WTC11 (cell line): Measurements from ENCODE around the gene ERC1. TPM values are rescaled to one million over a fixed set of nuclear protein-coding genes. Genes with fewer than 3 reads are reported as not detected.
"Not testable (repeated sequence)": the region's sequence is repeated elsewhere in the genome, so short reads cannot be mapped to it uniquely, and the experiment has no call there.

Source experiments
- ATAC-seq: fragments of 200-7000 bp; cut with Tn5 transposase; 2 replicates; pipeline ENCODE4 v1.10.0; 2021; ENCODE audit warnings: mild to moderate bottlenecking, moderate library complexity
- CTCF ChIA-PET: fragments of 300-600 bp; sonication (Branson Sonifier 250); formaldehyde crosslinking; loops from one replicate; lab custom pipeline; 2021; ENCODE audit warnings: antibody characterized with exemption; lab: Charles Lee
- POLR2A ChIA-PET: fragments of 350-600 bp; sonication (Branson Sonifier 250); formaldehyde crosslinking; loops from one replicate; lab custom pipeline; 2021; ENCODE audit warnings: antibody characterized with exemption; lab: Charles Lee
- DNase-seq: peaks from one replicate; pipeline ENCODE4 v3.0.0; 2021; ENCODE audit warnings: low spot score
- H3K27ac Mint-ChIP-seq: 2 replicates; pipeline ENCODE4 v1.8.0; 2021; ENCODE audit warnings: mixed read lengths
- H3K27me3 Mint-ChIP-seq: 2 replicates; pipeline ENCODE4 v1.8.0; 2021; ENCODE audit warnings: low read depth, mild to moderate bottlenecking, moderate library complexity, mixed read lengths
- H3K36me3 Mint-ChIP-seq: 2 replicates; pipeline ENCODE4 v1.8.0; 2021; ENCODE audit warnings: mixed read lengths
- H3K4me1 Mint-ChIP-seq: 2 replicates; pipeline ENCODE4 v1.8.0; 2022; ENCODE audit warnings: mixed read lengths
- H3K4me3 Mint-ChIP-seq: 2 replicates; pipeline ENCODE4 v1.8.0; 2021; ENCODE audit warnings: mild to moderate bottlenecking, moderate library complexity, mixed read lengths
- H3K9me3 Mint-ChIP-seq: 2 replicates; pipeline ENCODE4 v1.8.0; 2021; ENCODE audit warnings: mixed read lengths
- ETV6 ChIP-seq: sonication (generic); formaldehyde crosslinking; IDR thresholded peaks from 2 replicates; pipeline ENCODE4 v1.8.1; 2022; ENCODE audit warnings: mild to moderate bottlenecking, missing genetic modification reagents
- GABPB1 ChIP-seq: sonication (generic); formaldehyde crosslinking; IDR thresholded peaks from 2 replicates; pipeline ENCODE4 v1.8.1; 2023; ENCODE audit warnings: mild to moderate bottlenecking, missing genetic modification reagents
- GRHL2 ChIP-seq: fragments of 250-450 bp; sonication (Bioruptor Pico); IDR thresholded peaks from 2 replicates; pipeline ENCODE4 v1.8.0; 2022; ENCODE audit warnings: mild to moderate bottlenecking, moderate library complexity; ENCODE audit not compliant: insufficient replicate concordance, severe bottlenecking
- JAZF1 ChIP-seq: fragments of 250-450 bp; sonication (Bioruptor Pico); IDR thresholded peaks from 2 replicates; pipeline ENCODE4 v1.9.0; 2021; ENCODE audit warnings: moderate library complexity, mild to moderate bottlenecking, inconsistent platforms
- NR2C2 ChIP-seq: sonication (generic); formaldehyde crosslinking; IDR thresholded peaks from 2 replicates; pipeline ENCODE4 v1.8.0; 2022; ENCODE audit warnings: mild to moderate bottlenecking, missing genetic modification reagents
- RELA ChIP-seq: sonication (generic); formaldehyde crosslinking; IDR thresholded peaks from 2 replicates; pipeline ENCODE4 v1.8.1; 2022; ENCODE audit warnings: missing genetic modification reagents, mild to moderate bottlenecking, borderline replicate concordance
- SMAD4 ChIP-seq: sonication (generic); formaldehyde crosslinking; IDR thresholded peaks from 2 replicates; pipeline ENCODE4 v1.8.0; 2022; ENCODE audit warnings: mild to moderate bottlenecking, missing genetic modification reagents
- SP1 ChIP-seq: sonication (generic); formaldehyde crosslinking; conservative IDR thresholded peaks from 2 replicates; pipeline ENCODE4 v1.8.1; 2022; ENCODE audit warnings: missing genetic modification reagents
- TCF7 ChIP-seq: sonication (generic); formaldehyde crosslinking; IDR thresholded peaks from 2 replicates; pipeline ENCODE4 v1.8.0; 2022; ENCODE audit warnings: mild to moderate bottlenecking, low read depth, missing genetic modification reagents, moderate library complexity
- TP53 ChIP-seq: sonication (generic); formaldehyde crosslinking; IDR thresholded peaks from 2 replicates; pipeline ENCODE4 v1.8.1; 2023; ENCODE audit warnings: mild to moderate bottlenecking, missing genetic modification reagents
- ZNF121 ChIP-seq: sonication (generic); formaldehyde crosslinking; IDR thresholded peaks from 2 replicates; pipeline ENCODE4 v1.8.0; 2023; ENCODE audit warnings: missing genetic modification reagents
- ZNF232 ChIP-seq: sonication (generic); formaldehyde crosslinking; IDR thresholded peaks from 2 replicates; pipeline ENCODE4 v1.8.0; 2022; ENCODE audit warnings: mild to moderate bottlenecking, missing genetic modification reagents
- ZNF416 ChIP-seq: fragments of 250-450 bp; sonication (Bioruptor Pico); IDR thresholded peaks from 2 replicates; pipeline ENCODE4 v1.9.0; 2021; ENCODE audit warnings: mild to moderate bottlenecking, inconsistent platforms
- ZNF671 ChIP-seq: fragments of 250-450 bp; sonication (Bioruptor Pico); IDR thresholded peaks from 2 replicates; pipeline ENCODE4 v1.8.0; 2021; ENCODE audit warnings: mild to moderate bottlenecking
- total RNA-seq: library from RNA; stranded (reverse); gene quantifications from 3 replicates; pipeline ENCODE4 v1.2.3, GENCODE V29; 2021
- TF ChIP-seq, protein P1 (sequence below): sonication (generic); formaldehyde crosslinking; IDR thresholded peaks from 2 replicates; pipeline ENCODE4 v1.8.0; 2022; ENCODE audit warnings: mild to moderate bottlenecking, missing genetic modification reagents
- TF ChIP-seq, protein P2 (sequence below): fragments of 250-450 bp; sonication (Bioruptor Pico); IDR thresholded peaks from 2 replicates; pipeline ENCODE4 v1.9.0; 2021; ENCODE audit warnings: mild to moderate bottlenecking

Gene ERC1
- total RNA-seq, 1 experiment from 2014 or later, result 47.5 TPM

DNA sequence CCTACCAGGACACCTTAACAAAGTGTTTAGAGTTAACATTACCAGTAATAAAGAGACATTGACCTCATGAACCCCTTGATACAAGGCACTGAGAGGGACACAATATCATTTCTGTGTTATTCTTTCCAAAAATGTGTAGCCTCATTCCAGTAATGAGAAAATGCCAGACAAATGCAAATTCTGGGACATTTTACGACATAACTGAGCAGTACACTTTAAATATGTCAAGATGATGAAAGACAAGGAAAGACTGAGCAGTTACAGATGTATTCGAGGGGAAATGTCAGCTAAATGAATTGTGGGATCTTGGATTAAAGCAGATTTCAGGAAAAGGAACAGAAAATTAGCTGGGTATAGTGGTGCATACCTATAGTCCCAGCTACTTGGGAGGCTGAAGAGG lies 255.6 kb downstream of the ERC1 start (continued):
- no peak for TF ChIP-seq ZNF232

DNA sequence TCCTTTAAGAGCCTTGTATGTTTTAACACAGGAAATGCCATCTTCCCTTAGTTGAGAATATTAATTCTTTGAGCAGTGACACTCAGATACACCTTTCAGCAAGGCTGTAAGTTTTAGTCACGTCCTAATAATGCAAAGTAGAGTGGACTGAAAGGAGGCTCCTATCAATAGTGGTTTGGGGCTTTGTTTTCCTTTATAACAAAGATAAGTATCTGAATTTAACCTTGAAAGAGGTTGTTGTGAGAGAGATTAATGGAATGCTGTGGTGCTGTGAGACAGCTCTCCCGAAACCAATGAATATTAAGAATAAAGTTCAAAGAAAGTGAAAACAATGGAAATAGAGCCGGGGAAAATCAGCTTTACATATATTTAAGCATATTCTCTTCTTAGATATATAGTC lies 259.6 kb downstream of the ERC1 start:
- Mint-ChIP-seq H3K9me3 (0 out of 2 replicates have a peak, but pooled peaks cover 4% of the 10 kb centered on the region), H3K4me1 (peaks cover 13% of the 10 kb centered on the region), H3K36me3 (no peaks in the 10 kb centered on the region; the same call in 1 of the 2 replicates), H3K4me3 (no peak overlapping the region), H3K27ac (peak overlapping the region; percentile 12; the same call in 1 of the 2 replicates), H3K27me3 (no peaks in the 10 kb centered on the region)
- CTCF ChIA-PET, result interaction anchor here (0.6 to 1.1 kb wide), 2 partner anchors 132 to 220 kb away, joined by 3 to 4 read pairs; no protein-coding TSS in a partner anchor
- DNase-seq (no peak), ATAC-seq (no peak)
- POLR2A ChIA-PET, result no interaction called here
- TF ChIP-seq NR2C2, result no peak
- no peak for TF ChIP-seq GRHL2 (CRISPR knock-in tag)
- TF ChIP-seq, protein P1, sequence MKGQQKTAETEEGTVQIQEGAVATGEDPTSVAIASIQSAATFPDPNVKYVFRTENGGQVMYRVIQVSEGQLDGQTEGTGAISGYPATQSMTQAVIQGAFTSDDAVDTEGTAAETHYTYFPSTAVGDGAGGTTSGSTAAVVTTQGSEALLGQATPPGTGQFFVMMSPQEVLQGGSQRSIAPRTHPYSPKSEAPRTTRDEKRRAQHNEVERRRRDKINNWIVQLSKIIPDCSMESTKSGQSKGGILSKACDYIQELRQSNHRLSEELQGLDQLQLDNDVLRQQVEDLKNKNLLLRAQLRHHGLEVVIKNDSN (CRISPR knock-in tag), result no peak
- TF ChIP-seq RELA (CRISPR knock-in tag), result no peak

DNA sequence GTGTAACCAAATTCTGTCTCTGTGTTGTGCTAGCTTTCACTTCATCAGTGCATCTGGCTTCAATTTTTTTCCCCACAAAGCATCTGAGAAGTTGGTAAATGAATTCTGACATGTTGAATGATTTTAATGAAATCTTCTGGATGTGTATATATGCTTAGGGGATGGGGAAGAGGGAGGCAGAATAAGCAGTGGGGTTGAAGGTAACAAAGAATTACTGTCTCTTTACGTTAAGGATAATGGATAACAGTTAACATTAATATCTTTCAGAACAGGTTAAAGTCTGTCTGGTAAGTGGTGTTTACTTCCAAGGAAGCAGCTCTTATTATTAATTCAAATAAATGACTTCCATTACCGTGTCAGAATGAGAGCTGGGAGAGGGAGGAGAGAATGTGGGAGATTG lies 261.7 kb downstream of the ERC1 start:
- 0 out of 2 replicates have a peak, but pooled peaks cover 4% of the 10 kb centered on the region for H3K9me3 Mint-ChIP-seq
- no peaks in the 10 kb centered on the region for H3K27me3 Mint-ChIP-seq
- POLR2A ChIA-PET, result no interaction called here
- no peak for TF ChIP-seq TP53 (CRISPR knock-in tag)
- TF ChIP-seq ZNF671 (CRISPR knock-in tag), result no peak
- no peak for TF ChIP-seq TCF7 (CRISPR knock-in tag)
- CTCF ChIA-PET, result no interaction called here
- H3K36me3 Mint-ChIP-seq, result no peaks in the 10 kb centered on the region; the same call in 1 of the 2 replicates
- H3K4me1 Mint-ChIP-seq, result peaks cover 13% of the 10 kb centered on the region
- no peak overlapping the region for H3K27ac Mint-ChIP-seq
- DNase-seq (no peak), ATAC-seq (no peak)
- no peak overlapping the region for H3K4me3 Mint-ChIP-seq

DNA sequence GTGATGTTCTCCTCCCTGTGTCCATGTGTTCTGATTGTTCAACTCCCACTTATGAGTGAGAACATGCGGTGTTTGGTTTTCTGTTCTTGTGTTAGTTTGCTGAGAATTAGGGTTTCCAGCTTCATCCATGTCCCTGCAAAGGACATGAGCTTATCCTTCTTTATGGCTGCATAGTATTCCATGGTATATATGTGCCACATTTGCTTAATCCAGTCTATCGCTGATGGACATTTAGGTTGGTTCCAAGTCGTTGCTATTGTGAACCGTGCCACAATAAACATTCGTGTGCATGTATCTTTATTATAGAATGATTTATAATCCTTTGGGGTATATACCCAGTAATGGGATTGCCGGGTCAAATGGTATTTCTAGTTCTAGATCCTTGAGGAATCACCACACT lies 264.1 kb downstream of the ERC1 start:
- POLR2A ChIA-PET, ATAC-seq, H3K27ac Mint-ChIP-seq, H3K36me3 Mint-ChIP-seq, H3K9me3 Mint-ChIP-seq, H3K27me3 Mint-ChIP-seq, CTCF ChIA-PET, H3K4me3 Mint-ChIP-seq, H3K4me1 Mint-ChIP-seq, DNase-seq: not testable (repeated sequence)

DNA sequence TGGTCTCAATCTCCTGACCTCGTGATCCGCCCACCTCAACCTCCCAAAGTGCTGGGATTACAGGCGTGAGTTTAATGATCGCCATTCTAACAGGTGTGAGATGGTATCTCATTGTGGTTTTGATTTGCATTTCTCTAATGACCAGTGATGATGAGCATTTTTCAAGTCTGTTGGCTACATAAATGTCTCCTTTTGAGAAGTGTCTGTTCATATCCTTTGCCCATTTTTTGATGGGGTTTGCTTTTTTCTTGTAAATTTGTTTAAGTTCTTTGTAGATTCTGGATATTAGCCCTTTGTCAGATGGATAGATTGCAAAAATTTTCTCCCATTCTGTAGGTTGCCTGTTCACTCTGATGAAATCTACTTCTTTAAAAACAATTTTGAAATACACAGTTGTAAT lies 264.8 kb downstream of the ERC1 start:
- not testable (repeated sequence) for H3K27me3 Mint-ChIP-seq

DNA sequence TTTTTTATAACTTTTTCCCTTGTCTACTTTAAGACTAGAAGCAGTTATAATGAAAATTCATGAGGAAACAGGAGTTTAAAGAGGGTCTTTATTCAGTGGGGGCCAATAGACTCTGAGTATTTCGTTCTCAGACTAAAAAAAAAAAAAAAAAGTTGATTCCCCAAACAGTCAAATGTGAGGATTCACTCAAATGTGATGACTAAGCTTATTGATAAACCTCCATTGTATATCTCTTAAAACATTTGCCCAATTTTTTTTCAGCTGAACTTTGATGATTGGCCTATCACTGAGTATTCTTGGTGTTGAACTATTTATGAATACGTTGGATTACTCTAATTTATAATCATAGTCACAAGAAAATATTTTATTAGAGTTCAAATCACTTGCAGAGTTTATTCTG lies 265.3 kb downstream of the ERC1 start:
- CTCF ChIA-PET, result interaction anchor here (1.2 kb wide), 1 partner anchor 138 kb away, joined by 3 read pairs; no protein-coding TSS in a partner anchor
- Mint-ChIP-seq H3K9me3 (0 out of 2 replicates have a peak, but pooled peaks cover 4% of the 10 kb centered on the region), H3K27me3 (no peaks in the 10 kb centered on the region), H3K36me3 (no peaks in the 10 kb centered on the region; the same call in 1 of the 2 replicates), H3K4me1 (no peaks in the 10 kb centered on the region), H3K4me3 (no peak overlapping the region), H3K27ac (no peak overlapping the region)
- ATAC-seq, result no peak
- DNase-seq, result no peak
- POLR2A ChIA-PET, result no interaction called here
- TF ChIP-seq JAZF1 (CRISPR knock-in tag) (no peak), SP1 (no peak), ZNF121 (CRISPR knock-in tag) (no peak), ETV6 (no peak), GABPB1 (no peak), ZNF671 (CRISPR knock-in tag) (no peak), ZNF416 (no peak), SMAD4 (CRISPR knock-in tag) (no peak)
- TF ChIP-seq, protein P2, sequence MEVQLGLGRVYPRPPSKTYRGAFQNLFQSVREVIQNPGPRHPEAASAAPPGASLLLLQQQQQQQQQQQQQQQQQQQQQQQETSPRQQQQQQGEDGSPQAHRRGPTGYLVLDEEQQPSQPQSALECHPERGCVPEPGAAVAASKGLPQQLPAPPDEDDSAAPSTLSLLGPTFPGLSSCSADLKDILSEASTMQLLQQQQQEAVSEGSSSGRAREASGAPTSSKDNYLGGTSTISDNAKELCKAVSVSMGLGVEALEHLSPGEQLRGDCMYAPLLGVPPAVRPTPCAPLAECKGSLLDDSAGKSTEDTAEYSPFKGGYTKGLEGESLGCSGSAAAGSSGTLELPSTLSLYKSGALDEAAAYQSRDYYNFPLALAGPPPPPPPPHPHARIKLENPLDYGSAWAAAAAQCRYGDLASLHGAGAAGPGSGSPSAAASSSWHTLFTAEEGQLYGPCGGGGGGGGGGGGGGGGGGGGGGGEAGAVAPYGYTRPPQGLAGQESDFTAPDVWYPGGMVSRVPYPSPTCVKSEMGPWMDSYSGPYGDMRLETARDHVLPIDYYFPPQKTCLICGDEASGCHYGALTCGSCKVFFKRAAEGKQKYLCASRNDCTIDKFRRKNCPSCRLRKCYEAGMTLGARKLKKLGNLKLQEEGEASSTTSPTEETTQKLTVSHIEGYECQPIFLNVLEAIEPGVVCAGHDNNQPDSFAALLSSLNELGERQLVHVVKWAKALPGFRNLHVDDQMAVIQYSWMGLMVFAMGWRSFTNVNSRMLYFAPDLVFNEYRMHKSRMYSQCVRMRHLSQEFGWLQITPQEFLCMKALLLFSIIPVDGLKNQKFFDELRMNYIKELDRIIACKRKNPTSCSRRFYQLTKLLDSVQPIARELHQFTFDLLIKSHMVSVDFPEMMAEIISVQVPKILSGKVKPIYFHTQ (CRISPR knock-in tag), result no peak

More for the DNA sequence above, 264.8 kb downstream of the ERC1 start:
- ATAC-seq, H3K4me1 Mint-ChIP-seq, H3K4me3 Mint-ChIP-seq, H3K9me3 Mint-ChIP-seq, POLR2A ChIA-PET, H3K27ac Mint-ChIP-seq, CTCF ChIA-PET, DNase-seq, H3K36me3 Mint-ChIP-seq: not testable (repeated sequence)
